ENCODE measurements around the gene ANKS1B. TPM values are rescaled to one million over a fixed set of nuclear protein-coding genes. Genes with fewer than 3 reads are reported as not detected.
"Not testable (repeated sequence)": the region's sequence is repeated elsewhere in the genome, so short reads cannot be mapped to it uniquely, and the experiment has no call there.

Gene ANKS1B
- total RNA-seq, 1 donor from 2014 or later, result 10.6 TPM

DNA sequence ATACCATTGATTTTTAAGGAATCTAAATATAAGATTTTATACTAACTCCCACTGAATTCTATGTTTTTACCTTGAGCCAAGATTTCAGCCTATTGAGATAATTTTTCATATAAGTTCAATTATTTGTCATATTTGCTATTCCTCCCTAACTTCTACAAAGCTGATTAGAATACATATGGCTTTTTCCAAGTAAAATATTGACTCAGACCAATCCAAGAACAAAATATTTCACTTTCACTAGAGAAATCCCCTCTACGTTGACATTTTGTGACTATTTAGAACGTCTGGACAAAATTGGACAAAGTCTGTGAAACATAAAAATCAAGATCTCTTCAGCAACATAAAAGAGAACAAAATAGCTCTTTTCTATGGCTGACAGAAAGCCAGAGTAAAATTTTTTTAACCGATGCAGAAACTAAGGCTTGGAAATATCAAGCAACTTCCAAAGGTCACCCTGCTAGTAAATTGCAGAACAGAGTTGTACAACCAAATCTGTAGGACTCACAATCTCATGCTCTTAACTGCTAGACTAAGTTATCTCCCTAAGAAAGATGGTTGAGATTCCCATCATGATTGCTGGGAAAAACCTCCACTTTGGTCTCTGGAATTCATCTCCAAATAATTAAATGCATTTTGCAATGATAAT lies 219.1 kb downstream of the ANKS1B start:
- no peak for DNase-seq (ENCODE audit: low spot score)

DNA sequence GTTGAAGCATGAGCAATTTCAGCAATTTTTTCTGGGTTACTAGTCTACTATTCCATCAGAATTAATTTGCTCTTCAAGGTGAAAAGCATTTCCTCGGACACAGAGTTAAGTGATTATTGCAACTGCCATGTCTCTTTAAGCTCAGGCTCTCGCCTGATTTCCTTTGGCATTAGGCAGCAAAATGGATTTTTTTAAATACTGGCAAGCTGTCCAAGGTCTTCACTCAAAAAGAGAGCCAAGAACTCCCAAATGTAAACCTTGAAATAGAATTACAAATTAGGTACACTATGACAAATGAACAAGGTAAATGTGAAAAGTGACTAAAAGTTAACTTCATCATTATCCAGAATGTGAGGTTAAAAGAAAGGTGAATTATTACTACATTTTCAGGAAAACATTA lies 225.3 kb downstream of the ANKS1B start:
- DNase-seq (ENCODE audit: low spot score), result no peak

DNA sequence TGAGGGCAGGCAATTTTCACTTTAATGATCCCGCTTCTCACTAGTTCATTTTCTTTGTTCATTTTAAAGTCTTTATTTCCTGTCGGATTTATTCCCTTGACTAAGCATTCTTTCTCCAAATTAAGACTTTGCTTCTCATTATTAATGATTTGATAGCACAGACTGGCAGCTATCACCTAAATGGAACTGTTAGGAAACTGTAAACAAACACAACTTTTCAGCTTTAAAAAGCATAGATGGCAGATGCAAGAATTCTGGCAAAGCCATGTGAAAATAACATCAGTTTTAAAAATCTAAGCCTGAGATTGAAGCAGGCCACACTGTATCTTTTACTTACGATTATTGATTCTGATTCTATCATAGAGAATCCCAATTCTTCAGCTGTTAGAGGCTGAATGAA lies 225.7 kb downstream of the ANKS1B start:
- no peak for DNase-seq (ENCODE audit: low spot score)

DNA sequence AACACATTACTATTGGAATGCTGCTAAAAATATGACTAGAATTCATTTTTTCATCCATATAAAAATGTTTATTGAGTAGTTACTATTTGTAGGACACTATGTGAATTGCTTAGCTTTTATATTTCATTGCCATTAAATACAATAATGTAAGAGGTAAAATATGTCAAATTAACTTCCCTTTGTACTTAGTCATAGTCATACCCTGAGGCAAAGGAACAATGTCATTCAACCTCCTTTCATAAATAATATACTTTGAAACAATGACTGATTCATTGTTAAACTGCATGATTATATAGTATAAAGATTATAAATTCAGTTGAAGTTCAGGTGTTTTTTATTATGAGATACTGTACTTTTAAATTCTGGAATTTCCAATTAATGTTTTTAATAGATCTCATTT lies 232.0 kb downstream of the ANKS1B start:
- DNase-seq (ENCODE audit: low spot score), result no peak

DNA sequence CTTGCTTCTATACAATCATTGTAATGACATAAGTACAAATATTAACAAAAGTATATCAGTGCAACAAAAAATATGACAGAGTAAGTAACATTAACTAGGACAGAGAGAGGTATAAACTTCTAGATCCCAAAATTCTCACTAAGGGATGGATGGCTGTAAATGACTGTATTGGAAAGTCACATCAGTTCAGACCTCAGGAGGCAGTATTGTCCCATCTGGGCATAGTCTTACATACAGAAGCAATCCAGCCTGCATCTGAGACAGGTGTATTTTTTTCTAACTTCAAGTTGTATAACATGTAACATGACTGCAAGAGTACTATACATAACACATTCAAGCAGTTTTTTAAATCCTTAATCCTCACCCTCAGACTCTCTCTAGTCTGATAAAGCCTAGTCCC lies 238.2 kb downstream of the ANKS1B start:
- no peak for DNase-seq (ENCODE audit: low spot score)

DNA sequence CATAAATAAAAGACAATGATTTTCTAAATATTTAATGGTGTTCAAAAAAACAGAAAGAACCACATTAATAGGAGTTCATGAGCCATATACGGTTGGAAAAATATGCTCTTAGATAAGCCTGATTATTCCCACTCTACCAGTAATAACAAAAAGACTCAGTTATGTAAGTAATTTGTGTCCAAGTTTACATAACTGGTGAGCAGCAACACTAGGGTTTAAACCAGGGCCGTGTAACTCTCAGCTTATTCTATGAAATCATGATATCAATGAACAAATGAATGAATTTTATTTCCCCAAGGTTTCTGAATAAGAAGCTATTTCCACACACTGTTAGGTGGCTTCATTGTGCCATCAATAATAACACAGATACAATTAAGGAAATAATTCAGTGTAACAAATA lies 238.8 kb downstream of the ANKS1B start:
- DNase-seq (ENCODE audit: low spot score), result no peak

DNA sequence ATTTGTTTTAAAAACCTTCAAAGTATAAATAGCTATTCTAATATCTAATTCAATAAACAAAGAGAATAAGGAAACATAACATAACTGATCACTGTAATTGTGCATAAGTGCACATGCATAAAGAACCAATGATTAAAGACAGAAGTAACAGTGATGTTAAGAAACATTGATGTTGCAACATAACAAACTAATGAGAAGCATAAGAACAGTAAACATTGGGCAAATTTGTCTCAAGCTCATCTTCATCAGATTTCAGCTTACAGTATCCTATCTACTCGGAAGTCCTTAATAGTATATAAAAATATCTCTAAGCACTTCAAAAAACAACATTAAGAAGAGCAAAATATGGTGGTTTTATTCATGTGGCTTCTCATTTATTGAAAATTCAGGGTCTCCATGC lies 239.6 kb downstream of the ANKS1B start:
- no peak for DNase-seq (ENCODE audit: low spot score)

DNA sequence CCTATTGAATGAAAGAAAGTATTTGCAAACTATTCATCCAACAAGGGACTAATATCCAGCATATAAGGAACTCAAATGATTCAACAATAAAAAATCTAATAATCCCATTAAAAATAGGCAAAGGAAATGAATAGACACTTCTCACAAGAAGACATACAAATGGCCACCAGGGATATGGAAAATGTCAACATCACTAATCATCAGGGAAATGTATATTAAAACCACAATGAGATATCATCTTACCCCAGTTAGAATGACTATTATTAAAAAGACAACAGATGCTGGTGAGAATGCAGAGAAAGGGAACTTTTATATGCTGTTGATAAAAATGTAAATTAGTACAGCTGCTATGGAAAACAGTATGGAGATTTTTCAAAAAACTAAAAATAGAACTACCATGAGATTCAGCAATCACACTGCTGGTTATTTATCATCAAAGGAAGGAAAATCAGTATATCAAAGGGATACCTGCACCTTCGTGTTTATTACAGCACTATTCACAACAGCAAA lies 247.9 kb downstream of the ANKS1B start:
- DNase-seq (ENCODE audit: low spot score), result no peak

DNA sequence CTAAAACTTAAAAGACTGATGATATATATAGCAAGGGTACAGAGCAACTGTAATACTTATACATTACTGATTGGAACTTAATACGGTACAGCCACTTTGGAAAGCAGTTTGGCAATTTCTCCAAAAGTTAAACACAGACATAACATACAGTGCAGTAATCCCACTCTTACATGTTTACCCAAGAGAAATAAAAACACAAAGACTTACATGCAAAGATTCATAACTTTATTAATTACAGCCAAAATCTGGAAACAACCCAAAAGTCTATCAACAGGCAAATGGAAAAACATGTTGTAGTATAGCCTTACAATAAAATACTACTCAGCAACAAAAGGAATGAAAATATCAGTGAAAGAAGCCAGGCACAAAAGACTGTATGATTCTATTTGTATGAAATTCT lies 252.6 kb downstream of the ANKS1B start:
- no peak for DNase-seq (ENCODE audit: low spot score)

DNA sequence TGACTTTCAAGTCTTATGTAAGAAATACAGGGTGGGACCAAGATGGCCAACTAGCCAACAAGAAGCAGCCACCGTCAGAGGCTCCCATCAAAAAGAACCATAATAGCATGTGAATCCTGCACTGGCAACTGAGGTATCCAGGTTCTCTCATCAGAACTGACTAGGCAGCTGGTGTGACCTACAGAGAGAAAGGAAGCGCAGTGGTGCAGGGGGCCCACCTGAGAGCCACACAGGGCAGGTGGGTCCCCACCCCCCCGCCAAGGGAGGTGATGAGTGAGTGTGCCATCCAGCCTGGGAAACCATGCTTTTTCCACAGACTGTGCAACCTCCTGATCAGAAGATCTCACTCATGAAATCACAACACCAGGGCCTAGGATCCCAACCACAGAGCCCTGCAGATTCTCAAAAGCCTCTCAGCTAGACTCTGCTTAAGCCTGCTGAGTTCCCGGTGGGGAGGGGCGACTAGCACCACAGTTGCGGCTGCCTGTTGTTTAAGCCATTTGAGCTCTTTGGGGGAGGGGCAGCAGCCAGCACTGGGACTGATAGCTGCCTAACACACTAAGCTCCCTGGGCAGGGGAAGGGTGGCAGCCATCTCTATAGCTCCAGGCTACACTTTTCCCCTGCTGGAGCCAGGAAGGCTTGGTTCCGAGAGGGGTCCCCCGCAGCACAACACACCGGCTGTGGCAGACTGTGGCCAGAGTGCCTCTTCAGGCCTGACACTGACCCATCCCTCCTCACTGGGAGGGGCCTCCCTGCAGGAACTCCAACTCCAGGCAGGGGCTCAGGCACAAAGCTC lies 261.8 kb downstream of the ANKS1B start:
- no peak for DNase-seq (ENCODE audit: low spot score)

DNA sequence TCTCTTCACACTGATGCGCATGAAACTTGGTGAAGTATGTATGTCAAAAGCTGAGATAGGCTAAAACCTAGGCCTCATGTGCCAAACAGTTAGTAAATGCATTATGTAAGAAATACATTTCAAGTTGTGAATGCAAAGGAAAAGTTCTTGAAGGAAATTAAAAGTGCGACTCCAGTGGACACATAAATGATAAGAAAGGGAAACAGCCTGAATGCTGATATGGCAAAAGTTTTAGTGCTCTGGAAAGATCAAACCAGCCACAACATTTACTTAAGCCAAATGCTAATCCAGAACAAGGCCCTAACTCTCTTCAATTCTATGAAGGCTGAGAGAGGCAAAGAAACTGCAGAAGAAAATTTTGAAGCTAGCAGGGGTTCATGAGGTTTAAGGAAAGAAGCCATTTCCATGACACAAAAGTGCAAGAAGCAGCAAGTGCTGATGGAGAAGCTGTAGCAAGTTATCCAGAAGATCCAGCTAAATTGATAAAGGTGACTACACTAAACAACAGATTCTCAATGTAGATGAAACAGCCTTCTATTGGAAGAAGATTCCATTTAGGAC lies 262.9 kb downstream of the ANKS1B start:
- DNase-seq (ENCODE audit: low spot score), result no peak

DNA sequence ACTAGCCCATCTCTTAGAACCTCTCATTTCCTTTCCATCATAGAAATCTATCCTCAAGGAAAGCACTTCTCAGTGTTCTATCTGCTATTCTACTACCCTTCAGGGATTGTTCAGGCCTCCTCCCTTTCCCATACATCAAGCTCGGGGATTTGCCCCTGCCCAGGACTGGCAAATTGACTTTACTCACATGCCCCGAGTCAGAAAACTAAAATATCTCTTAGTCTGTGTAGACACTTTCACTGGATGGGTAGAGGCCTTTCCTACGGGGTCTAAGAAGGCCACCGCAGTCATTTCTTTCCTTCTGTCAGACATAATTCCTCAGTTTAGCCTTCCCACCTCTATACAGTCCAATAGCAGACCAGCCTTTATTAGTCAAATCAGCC lies 264.7 kb downstream of the ANKS1B start:
- DNase-seq (ENCODE audit: low spot score), result not testable (repeated sequence)

DNA sequence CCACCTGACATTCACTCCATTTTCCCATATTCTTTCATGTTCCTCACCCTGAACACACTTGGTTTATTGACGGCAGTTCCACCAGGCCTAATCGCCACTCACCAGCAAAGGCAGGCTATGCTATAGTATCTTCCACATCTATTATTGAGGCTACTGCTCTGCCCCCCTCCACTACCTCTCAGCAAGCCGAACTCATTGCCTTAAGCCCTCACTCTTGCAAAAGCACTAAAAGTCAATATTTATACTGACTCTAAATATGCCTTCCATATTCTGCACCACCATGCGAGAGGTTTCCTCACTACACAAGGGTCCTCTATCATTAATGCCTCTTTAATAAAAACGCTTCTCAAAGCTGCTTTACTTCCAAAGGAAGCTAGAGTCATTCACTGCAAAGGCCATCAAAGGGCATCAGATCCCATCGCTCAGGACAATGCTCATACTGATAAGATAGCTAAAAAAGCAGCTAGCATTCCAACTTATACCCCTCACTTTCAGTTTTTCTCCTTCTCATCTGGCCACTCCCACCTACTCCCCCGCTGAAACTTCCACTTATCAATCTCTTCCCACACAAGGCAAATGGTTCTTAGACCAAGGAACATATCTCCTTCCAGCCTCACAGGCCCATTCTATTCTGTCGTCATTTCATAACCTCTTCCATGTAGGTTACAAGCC lies 265.2 kb downstream of the ANKS1B start:
- DNase-seq (ENCODE audit: low spot score), result not testable (repeated sequence)

DNA sequence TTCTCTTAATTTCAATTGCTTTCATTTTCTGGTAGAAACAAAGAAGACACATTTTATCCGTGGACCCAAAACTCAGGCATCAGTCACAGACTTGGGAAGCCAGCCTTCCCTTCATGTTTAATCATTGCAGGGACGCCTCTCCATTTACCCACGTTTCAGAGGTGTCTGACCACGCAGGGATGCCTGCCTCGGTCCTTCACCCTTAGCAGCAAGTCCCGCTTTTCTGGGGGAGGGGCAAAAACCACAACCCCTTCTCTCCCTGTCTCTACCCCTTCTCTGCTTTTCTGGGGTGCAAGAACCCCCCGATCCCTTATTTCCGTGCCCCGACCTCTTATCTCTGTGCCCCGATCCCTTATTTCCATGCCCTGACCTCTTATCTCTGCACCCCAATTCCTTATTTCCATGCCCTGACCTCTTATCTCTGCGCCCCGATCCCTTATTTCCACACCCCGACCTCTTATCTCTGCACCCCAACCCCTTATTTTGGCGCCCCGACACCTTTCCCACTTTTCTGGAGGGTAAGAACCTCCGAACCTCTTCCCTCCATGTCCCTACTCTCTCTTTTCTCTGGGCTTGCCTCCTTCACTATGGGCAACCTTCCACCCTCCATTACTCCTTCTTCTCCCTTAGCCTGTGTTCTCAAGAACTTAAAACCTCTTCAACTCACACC lies 268.8 kb downstream of the ANKS1B start:
- DNase-seq (ENCODE audit: low spot score), result not testable (repeated sequence)

DNA sequence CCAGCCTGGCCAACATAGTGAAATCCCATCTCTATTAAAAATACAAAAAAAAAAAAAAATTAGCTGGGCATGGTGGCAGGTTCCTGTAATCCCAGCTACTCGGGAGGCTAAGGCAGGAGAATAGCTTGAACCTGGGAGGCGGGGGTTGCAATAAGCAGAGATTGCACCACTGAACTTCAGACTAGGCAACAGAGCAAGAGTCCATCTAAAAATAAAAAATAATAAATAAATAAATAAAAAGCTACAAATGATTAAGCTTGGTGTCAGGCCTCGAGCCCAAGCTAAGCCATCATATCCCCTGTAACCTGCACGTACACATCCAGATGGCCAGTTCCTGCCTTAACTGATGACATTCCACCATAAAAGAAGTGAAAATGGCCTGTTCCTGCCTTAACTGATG lies 269.8 kb downstream of the ANKS1B start:
- DNase-seq (ENCODE audit: low spot score), result not testable (repeated sequence)

DNA sequence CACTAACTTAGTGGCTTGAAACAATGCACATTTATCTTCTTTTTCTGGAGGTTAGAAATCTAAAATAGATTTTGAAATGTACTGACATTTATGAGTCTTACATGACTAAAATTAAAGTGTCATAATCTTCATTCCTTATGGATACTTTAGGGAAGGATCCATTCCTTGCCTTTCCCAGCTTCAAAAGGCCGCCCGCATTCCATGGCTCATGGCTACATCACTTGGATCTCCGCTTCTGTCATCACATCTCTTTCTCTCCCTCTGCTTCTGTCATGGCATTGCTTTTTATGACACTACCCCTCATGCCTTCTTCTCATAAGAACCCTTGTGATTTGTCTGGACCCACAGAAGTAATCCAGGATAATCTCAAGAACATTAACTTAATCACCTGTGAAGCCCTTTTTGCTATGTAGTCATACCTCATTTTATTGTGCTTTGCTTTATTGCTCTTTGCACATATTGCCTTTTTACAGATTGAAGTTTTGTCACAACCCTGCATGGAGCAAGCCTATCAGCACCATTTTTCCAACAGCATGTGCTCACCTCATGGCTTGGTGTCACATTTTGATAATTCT lies 270.7 kb downstream of the ANKS1B start:
- no peak for DNase-seq (ENCODE audit: low spot score)

DNA sequence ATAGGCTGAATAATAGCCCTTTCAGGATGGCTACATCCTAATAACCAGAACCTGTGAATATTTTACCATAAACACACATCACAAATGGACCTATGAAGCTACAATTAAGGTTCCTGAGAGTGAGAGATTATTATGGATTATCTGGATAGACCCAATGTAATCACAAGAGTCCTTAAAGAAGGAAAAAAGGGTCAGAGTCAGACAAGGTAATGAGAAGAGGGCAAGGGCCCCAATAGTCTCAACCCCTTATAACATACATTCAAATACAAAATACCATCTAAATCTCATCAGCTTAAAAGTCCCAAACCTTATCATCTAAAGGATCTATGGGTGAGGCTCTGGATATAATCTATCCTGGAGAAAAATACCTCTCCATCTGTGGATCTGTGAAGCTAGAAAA lies 272.5 kb downstream of the ANKS1B start:
- no peak for DNase-seq (ENCODE audit: low spot score)

DNA sequence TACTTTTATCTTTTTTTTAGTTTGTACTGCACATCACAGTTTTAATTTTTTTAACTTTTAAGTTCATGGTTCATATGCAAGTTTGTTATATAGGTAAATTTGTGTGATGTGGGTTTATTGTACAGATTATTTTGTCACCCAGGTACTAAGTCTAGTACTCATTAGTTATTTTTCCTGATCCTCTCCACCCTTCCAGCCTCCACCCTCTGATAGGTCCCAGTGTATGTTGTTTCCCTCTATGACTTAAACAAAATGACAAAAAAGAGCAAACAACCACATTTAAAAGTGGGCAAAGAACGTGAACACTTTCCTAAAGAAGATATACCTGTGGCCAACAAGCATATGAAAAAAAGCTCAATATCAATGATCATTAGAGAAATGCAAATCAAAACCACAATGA lies 273.5 kb downstream of the ANKS1B start:
- no peak for DNase-seq (ENCODE audit: low spot score)

DNA sequence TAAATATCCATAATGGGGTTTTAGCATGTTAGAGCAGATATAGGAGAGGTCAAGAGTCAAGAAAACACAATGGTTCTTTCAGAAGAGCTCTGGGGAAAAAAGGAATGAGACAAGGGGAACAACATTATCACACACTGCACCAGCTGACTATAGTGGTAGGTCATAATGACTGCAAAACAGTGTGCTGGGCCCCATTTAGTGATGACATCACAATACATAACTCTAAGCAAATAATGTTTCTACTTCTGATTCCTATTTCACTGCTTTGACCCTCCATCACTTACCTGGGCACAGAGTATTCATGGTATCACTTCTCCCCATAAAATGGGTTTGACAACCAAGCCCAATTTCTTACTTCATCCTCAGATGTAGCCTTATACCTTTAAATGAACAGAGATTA lies 275.1 kb downstream of the ANKS1B start:
- no peak for DNase-seq (ENCODE audit: low spot score)

DNA sequence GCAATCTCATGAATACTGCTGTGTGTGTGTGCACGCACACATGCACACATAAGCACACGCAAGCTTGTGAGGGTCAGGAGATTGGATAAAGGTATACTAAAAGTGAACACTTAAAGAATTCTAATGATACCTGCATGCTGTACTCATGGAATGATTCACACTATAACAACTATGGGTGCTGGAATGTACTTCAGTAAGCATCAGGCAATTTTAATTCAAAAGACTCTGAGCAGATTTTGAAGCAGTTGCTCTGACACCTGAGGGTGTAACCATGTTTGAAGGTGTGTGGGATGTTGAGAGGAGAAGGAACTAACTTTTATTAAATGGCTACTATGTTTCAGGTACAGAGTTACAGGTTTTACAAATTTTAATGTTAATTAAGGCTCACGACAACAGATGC lies 275.6 kb downstream of the ANKS1B start:
- no peak for DNase-seq (ENCODE audit: low spot score)

DNA sequence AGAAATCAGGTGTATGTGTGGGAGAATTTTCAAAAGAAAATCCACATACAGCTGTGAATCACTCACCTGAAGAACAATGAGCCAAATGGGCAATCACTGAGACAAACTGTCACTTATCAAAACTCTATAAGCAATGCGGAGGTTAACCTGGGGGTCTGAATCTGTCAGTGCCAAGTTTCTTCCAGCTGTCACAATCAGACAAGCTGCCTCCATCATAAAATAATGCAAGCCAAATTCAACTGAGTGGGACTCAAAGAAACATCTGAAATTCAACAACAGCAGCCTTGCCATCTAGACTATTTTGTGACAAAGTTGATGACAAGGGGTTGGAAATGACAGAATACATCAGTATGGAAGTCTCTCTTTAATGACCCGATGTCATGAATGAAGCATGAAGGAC lies 276.9 kb downstream of the ANKS1B start:
- DNase-seq (ENCODE audit: low spot score), result no peak
